ENCODE data around the gene STAM2.
A peak's percentile ranks its signal among the peaks of the same experiment; 100 is the strongest.
"Not testable (repeated sequence)": the region's sequence is repeated elsewhere in the genome, so short reads cannot be mapped to it uniquely, and the experiment has no call there.

The STAM2 gene

GRCh38 chr2:152171718-152172117, 3.8 kb downstream of the STAM2 start:
- DNase-seq: peak; percentile 56

GRCh38 chr2:152169158-152169557, 6.4 kb downstream of the STAM2 start:
- peak; percentile 20 for DNase-seq

- not testable (repeated sequence) for DNase-seq
Measured at GRCh38 chr2:152167470-152167869, 8.1 kb downstream of the STAM2 start.

GRCh38 chr2:152167065-152167464, 8.5 kb downstream of the STAM2 start:
- DNase-seq: no peak

DNA sequence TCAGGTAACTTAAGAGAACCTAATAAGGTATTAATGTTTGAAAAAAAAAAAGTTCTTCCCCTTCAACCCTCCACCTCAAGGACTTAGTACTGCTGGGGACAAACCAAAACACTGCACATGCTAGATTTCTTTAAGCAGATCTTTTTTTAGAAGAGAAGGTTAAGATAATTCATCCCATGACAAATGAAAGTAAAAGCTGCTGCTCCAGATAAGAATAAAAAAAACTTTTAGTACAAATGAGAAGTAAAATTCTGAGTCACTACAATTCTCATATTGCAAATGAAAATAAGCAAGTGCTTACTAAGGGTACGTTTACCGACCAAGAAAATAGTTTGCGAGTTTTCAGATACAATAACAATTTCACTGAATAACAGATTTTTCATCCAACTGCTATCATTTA, 8.9 kb downstream of the STAM2 start:
- peak; percentile 81 for DNase-seq

GRCh38 chr2:152165780-152166179, 9.8 kb downstream of the STAM2 start:
- DNase-seq: no peak

GRCh38 chr2:152165306-152165705, 10.3 kb downstream of the STAM2 start:
- DNase-seq: no peak

GRCh38 chr2:152163669-152164068, 11.9 kb downstream of the STAM2 start:
- DNase-seq: not testable (repeated sequence)

- no peak for DNase-seq
Measured at GRCh38 chr2:152162141-152162540, 13.4 kb downstream of the STAM2 start.

DNA sequence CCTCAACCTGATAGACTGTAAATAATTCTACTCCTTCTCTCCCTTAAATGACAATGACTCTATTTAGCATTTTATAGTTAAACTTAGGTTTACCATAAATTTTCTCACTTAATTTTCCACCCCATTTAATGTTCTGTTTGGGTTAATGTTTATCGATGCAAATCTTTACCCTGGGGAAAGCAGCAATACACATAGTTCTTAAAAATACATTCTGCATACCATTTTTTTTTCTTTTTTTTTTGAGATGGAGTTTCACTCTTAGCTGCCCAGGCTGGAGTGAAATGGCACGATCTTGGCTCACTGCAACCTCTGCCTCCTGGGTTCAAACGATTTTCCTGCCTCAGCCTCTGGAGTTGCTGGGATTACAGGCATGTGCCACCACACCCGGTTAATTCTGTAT, 14.0 kb downstream of the STAM2 start:
- no peak for DNase-seq

DNA sequence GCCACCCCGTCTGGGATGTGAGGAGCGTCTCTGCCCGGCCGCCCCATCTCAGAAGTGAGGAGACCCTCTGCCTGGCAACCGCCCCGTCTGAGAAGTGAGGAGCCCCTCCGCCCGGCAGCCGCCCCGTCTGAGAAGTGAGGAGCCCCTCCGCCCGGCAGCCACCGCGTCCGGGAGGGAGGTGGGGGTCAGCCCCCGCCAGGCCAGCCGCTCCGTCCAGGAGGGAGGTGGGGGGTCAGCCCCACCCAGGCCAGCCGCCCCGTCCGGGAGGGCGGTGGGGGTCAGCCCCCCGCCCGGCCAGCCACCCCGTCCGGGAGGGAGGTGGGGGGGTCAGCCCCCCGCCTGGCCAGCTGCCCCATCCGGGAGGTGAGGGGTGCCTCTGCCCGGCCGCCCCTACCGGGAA, 15.2 kb downstream of the STAM2 start:
- not testable (repeated sequence) for DNase-seq

DNA sequence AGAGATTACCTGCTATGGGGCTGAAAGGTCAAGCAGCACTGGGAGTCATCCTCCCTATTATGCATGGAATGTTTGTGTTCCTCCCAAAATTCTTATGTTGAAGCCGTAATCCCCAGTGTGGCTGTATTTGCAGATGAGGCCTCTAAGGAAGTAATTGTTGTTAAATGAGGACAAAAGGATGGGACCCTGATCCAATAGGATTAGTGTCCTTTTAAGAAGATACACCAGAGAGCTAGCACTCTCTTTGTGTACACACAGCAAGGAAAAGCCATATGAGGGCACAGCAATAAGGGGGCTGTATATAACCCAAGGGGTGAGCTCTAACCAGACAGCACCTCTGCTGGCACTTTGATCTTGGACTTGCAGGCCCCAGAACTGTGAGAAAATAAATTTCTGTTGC, 18.3 kb downstream of the STAM2 start:
- no peak for DNase-seq

DNA sequence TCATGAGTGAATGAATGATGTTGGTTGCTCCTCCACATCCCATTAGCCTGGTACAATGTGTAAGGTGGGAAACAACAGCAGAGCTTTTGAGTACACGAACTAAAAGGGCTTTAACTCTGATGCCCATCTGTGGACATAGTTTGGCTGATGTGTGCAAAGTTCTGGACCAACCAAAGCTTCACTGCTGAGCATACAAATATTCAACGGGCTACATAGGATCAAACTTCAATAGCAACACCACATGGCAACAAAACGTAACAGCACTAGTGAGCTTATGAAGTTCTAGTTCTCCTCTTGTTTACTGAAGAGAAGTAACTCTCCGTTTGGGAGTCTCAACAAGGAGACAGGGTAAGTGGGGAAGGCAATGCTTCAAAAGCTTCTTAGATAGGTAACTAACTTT, 20.4 kb downstream of the STAM2 start:
- no peak for DNase-seq

GRCh38 chr2:152154462-152154861, 21.1 kb downstream of the STAM2 start:
- DNase-seq: no peak

DNA sequence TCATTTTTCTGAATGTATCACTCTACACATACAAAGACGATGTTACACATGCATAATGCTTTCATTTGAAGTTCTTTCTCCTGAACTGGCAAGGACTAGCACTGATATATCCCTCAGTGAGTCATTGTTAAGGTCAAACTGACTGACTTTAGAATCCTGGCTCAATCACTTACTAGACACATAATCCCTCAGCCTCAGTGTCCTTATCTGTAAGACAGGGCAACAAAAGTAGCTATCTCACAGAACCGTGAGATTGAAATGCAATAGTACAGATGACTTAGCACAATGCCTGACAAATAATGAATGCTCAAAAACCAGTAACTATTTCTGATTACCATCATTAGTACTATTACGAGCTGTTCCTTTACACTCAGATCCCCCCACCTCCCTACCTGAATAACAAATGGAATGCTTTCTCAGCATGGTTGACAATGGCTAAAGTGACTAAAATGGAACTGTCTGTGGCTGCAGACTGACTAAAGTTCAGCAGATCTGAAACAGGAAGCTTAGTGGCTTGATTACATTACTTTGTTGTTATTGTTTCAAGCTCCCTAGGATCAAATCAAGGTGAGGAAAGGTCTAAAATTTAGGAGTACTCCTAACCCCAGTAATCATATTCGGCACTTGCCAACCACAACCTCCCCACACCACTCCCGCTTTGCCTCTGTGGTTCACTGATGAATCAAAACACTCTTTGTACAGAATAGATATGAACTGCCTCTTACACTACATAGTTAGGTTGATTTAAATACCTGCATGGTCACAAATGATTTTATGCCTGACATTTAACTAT, 40.9 kb downstream of the STAM2 start:
- DNase-seq: no peak

DNA sequence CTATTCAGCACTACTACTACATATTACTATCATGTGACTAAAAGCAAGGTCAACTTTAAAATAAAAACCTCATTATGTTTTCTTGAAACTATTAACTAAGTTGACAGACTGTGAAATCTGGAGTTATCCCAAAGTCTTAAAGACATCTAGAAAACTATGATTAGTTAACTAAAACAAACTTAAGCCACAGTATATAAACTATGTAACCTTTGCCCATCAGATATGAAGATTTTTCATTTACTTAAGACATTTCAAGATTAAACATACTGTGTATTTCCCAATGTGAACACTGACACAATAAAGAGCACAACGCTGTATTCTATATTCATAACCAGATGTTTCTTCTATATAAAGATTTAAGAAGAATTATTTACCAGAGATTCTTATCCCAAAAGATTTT, 43.3 kb downstream of the STAM2 start:
- no peak for DNase-seq

DNA sequence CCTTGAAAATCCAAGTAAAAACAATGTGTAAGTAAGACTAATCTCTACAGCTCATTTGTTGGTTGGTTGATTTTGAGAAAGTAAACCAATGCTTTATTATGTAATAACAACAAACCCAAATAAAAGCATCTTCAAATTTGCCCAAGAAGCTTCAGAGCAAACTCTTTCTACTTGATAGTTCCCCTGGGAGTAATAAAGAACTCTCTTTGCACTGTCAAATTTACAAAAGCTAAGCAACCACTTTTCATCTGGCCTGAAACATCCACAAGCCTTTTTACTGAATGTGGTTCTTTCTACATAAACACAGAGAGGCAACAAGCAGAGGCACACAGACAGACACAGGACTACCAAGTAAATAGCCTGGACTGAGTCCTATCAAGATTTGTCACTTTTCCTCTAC, 47.9 kb downstream of the STAM2 start:
- no peak for DNase-seq

- DNase-seq: no peak
Measured at GRCh38 chr2:152126664-152127063, 48.9 kb downstream of the STAM2 start.

DNA sequence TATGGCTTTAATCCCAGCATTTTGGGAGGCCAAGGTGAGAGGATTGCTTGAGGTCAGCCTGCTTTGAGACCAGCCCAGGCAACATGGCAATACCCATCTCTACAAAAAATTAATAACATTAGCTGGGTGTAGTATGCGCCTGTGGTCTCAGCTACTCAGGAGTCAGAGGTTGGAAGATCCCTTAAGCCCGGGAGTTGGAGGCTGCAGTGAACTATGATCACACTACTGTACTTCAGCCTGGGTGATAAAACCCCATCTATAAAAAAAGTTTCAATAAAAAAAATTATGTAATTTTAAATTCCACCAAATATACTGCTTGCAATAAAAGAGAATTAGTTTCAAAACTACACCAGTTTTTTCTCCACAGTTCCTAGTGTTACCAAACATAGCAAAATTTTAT, 53.4 kb downstream of the STAM2 start:
- no peak for DNase-seq

GRCh38 chr2:152120430-152120829, 55.1 kb downstream of the STAM2 start:
- DNase-seq: no peak

DNA sequence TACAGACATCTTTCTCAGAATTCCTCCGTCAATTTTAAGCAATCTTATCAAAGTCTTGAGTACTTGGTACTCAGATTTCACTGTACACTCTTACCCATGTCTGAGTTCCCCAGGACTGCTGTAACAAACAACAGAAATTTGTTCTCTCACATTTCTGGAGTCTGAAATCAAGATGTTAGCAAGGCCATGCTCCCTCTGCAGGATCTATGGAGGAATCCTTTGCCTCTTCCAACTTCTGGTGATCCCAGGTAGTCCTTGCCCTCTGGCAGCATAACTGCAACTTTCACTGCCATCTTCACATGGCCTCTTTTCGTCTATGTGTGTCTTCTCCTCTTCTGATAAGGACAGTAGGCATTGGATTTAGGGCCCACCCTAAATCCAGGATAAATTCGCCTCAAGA, 59.6 kb downstream of the STAM2 start:
- DNase-seq: no peak

- peak; percentile 42 for DNase-seq
Measured at GRCh38 chr2:152114366-152114765, 61.2 kb downstream of the STAM2 start.

- not testable (repeated sequence) for DNase-seq
Measured at GRCh38 chr2:152107140-152107539, 68.4 kb downstream of the STAM2 start.

DNA sequence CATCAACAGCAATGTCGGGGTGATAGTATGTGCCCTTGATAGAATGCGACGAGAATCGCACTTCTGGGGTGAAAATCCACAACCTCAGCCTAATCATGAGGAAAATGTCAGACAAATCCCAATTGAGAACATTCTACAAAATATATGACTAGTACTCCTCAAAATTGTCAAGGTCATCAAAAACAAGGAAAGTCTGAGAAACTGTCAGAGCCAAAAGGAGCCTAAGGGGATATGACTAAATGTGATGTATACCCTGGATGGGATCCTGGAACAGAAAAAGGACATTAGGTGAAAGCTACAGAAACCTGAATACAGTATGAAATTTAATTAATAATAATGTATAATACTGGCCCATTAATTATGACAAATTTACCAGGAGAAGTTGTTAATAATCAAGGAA, 69.1 kb downstream of the STAM2 start:
- no peak for DNase-seq

DNA sequence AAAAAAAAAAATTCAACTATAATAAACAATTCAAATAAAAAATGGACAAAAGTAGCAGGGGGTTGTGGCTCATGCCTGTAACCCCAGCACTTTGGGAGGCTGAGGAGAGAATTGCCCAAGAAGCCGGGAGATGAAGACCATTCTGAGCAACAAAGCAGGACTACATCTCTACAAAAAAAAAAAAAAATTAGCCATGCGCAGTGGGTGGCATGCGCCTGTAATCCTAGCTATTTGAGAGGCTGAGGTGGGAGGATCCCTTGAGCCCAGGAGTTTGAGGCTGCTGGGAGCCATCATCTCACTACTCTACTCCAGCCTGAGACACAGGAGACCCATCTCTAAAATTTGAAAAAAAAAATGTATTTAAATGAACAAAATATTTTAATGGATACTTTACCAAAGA, 72.3 kb downstream of the STAM2 start:
- no peak for DNase-seq

Measured in inflammatory macrophage treated with lipopolysaccharide for 4 hours (primary cell).